Measurements from ENCODE around the gene APOB.

The APOB gene

DNA sequence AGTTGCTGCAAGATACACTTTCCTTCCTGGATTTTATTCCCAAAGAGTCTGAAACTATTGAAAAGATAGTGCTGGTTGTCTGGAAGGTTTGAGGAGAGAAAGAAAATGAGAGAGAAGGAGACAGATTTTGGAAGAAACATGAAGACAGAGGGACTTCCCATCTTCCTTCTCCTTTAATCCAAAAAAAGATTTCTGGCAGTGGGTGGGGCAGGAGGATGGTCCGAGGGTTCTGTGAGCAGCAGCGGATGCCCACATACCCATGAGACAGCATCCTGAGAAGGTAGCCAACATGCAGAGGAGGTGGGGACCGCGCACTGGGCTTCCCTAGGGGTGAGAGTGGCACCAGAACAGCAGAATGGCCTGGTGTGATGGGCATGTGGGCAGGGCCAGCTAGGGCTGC, 84.6 kb downstream of the APOB start:
- in situ Hi-C loops (cut with MboI; ENCODE audit: low sequenced_read_pairs), result no loop called here

DNA sequence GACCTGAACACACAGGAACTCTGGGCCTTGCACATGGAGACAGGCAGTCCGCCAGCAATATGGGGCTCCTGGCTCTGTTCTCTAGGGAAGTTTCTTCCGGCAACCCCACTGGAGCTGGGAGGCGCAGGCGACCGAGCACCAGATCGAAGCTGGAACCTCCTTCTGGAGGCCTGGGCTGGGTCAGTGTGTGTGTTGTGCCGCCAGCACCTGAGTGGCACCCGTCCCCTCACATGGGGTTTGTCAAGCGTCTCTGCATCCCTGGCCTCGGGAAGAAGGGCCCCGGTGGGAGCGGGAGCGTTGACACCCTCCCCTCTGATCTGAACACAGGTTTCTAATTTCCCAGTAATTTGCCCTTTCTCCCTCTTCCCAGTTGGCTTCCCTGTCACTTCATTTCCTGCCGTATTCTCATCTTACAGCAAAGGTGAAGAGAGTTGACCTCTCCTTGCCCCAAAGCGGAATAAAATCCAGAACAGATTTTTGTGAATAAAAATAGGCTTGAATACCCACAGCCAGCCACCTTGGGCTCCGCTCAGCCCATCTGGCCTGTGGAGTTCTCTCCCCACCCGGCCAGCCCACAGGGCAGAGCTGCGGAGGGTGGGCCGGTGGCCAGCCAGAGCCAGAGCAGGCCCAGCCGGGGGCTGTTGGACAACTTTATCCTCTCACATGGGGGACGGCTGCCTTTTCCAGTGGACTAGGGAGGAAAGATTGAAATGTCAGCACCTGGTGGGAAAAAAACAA, 85.9 kb downstream of the APOB start:
- in situ Hi-C loops (cut with MboI; ENCODE audit: low sequenced_read_pairs), result no loop called here

DNA sequence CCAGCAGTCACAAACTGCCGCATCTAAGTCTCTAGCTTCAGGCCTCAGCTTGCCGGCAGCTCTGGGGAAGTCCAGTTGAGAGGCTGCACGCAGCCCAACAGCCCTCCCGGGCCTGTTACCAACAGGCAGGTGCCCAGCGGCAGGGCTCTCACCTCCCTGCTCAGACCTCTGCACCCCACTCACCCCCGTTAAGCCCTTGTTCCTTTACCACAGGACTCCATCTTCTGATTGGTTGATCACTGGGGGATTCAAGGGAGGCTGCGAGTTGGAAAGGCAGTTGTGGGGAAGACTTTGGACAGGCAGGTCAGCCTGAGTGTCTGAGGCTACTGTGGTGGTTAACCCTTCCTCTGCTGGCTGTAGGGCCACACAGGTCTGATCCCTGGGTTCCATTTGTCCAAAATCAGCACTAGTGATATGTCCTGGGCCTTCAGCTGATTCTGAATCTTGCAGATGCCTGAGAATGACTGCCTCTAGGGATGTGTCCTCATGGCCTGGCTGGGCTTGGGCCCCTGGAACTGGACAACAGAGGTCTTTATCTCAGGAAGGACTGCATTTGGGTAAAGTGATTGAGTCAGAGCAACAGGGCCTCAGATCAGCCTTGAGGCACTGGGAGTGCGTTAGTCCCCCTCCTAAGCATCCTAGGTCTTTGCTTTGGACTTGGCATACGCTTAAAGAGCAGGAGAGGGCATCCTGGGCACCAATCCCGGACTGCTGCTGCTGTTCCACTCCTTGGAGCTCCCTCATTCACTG, 88.4 kb downstream of the APOB start:
- in situ Hi-C loops (cut with MboI; ENCODE audit: low sequenced_read_pairs), result no loop called here

DNA sequence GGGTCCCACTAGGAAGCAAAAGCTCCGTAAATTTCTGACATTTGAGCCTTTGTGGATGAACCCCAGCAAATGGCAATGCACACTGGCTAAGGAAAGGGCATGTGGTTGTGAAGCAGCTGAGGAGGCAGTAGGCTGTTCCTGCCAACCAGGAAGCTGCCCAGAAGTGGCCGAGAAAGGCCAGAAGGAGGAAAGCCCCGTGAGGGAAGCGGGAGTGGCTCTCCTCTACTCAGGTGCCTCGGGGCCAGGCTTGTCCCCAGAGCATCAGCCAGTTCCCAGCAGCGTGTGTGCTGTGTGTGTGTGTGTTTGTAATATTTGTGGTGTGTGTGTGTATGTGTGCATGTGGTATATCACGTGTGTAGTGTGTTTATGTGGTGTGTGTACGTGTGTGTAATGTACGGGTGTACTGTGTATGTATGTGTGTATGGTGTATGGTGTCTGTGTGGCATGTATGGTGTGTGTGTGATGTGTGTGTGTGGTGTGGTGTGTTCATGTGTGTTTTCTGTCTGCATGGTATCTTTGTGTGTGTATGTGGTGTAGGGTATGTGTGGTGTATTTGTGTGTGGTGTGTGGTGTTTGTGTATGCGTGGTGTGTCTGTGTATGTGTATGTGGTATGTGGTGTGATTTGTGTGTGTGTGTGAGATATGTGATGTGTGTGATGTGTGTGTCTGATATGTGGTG, 90.6 kb downstream of the APOB start:
- in situ Hi-C loops (cut with MboI; ENCODE audit: low sequenced_read_pairs), result no loop called here

All from HL-60/S4 treated with phorbol 12-myristate 13-acetate at 8.2 ng/mL for 4 days and 3 days (cell line).